H1 (cell line): ENCODE measurements around the gene AUH. TPM values are rescaled to one million over a fixed set of nuclear protein-coding genes. Genes with fewer than 3 reads are reported as not detected.

Source experiments
- CTCF ChIA-PET: fragments of 300-600 bp; sonication (Branson Sonifier 250); formaldehyde crosslinking; loops from one replicate; lab custom pipeline; 2021; ENCODE audit not compliant: partially characterized antibody; lab: Charles Lee
- POLR2A ChIA-PET: fragments of 300-600 bp; sonication (Branson Sonifier 250); formaldehyde crosslinking; loops from one replicate; lab custom pipeline; 2021; ENCODE audit warnings: inconsistent platforms; ENCODE audit not compliant: partially characterized antibody; lab: Charles Lee
- DNase-seq, 2 experiments: peaks; one replicate each; pipeline versions ENCODE4 v3.0.0 to v3.0.0-alpha.2; 2010 to 2022; ENCODE audit warnings: low spot score in 2 of 2, low read depth in 1 of 2, mixed read lengths in 1 of 2
- FAIRE-seq: peaks from 2 replicates; lab custom pipeline; 2011; peaks lifted over from hg19 to GRCh38; lab: Jason Lieb, UNC
- H2AFZ ChIP-seq: 2 replicates; pipeline ENCODE4 v1.8.1; 2012; ENCODE audit warnings: low read length, inconsistent platforms
- H2AK5ac ChIP-seq: 2 replicates; pipeline ENCODE4 v1.6.1; 2013; ENCODE audit warnings: low read depth, low read length
- H2BK120ac ChIP-seq: replicated peaks from 2 replicates; pipeline ENCODE3; 2013; ENCODE audit warnings: low read depth, low read length, inconsistent platforms
- H2BK12ac ChIP-seq: 2 replicates; pipeline ENCODE4 v1.6.1; 2013; ENCODE audit warnings: low read depth, low read length
- H2BK15ac ChIP-seq: 2 replicates; pipeline ENCODE4 v1.6.1; 2013; ENCODE audit warnings: low read length
- H2BK20ac ChIP-seq: 2 replicates; pipeline ENCODE4 v1.6.1; 2013; ENCODE audit warnings: low read length
- H2BK5ac ChIP-seq: 2 replicates; pipeline ENCODE4 v1.6.1; 2013; ENCODE audit warnings: low read depth, low read length
- H3K14ac ChIP-seq: 2 replicates; pipeline ENCODE4 v1.6.1; 2013; ENCODE audit warnings: inconsistent platforms; ENCODE audit not compliant: insufficient read length
- H3K18ac ChIP-seq: 2 replicates; pipeline ENCODE4 v1.6.1; 2013; ENCODE audit warnings: low read length; ENCODE audit errors: extremely low read depth
- H3K23ac ChIP-seq: 2 replicates; pipeline ENCODE4 v1.6.1; 2013; ENCODE audit warnings: inconsistent platforms; ENCODE audit not compliant: insufficient read length
- H3K23me2 ChIP-seq: 2 replicates; pipeline ENCODE4 v1.6.1; 2013; ENCODE audit warnings: low read depth, low read length
- H3K27ac ChIP-seq: 2 replicates; pipeline ENCODE4 v1.6.1; 2011; ENCODE audit warnings: low read depth, low read length, inconsistent platforms
- H3K27me3 ChIP-seq, 4 experiments: replicated peaks in 1 of 4; 1 replicate in 1 of 4; 2 replicates in 3 of 4; pipeline versions ENCODE4 v1.6.1 to v1.8.1; 2011 to 2013; ENCODE audit warnings: low read length in 3 of 4, mild to moderate bottlenecking in 3 of 4, inconsistent platforms in 2 of 4, mixed read lengths in 2 of 4, moderate library complexity in 1 of 4; ENCODE audit not compliant: control insufficient read depth in 3 of 4, insufficient read depth in 3 of 4; ENCODE audit errors: extremely low read depth in 1 of 4
- H3K36me3 ChIP-seq, 4 experiments: 2 replicates each; pipeline versions ENCODE4 v1.6.1 to v1.8.1; 2011 to 2013; ENCODE audit warnings: mild to moderate bottlenecking in 4 of 4, low read length in 3 of 4, moderate library complexity in 2 of 4, control low read depth in 1 of 4, inconsistent platforms in 1 of 4; ENCODE audit not compliant: insufficient read depth in 4 of 4, control insufficient read depth in 2 of 4
- H3K4ac ChIP-seq: replicated peaks from 2 replicates; pipeline ENCODE3; 2013; ENCODE audit warnings: low read length, low read depth, mixed read lengths, inconsistent platforms; ENCODE audit not compliant: insufficient read length
- H3K4me1 ChIP-seq, 4 experiments: replicated peaks in 1 of 4; 1 replicate in 1 of 4; 2 replicates in 3 of 4; pipeline versions ENCODE4 v1.6.1 to v1.8.1; 2011 to 2013; ENCODE audit warnings: low read length in 3 of 4, inconsistent platforms in 2 of 4, mixed read lengths in 1 of 4; ENCODE audit not compliant: insufficient read depth in 4 of 4, control insufficient read depth in 3 of 4
- H3K4me2 ChIP-seq, 2 experiments: 2 replicates each; pipeline versions ENCODE4 v1.6.1 to v1.8.1; 2011 to 2013; ENCODE audit warnings: low read depth in 2 of 2, low read length in 2 of 2, control low read depth in 1 of 2, inconsistent platforms in 1 of 2, mild to moderate bottlenecking in 1 of 2; ENCODE audit not compliant: insufficient read depth in 1 of 2
- H3K4me3 ChIP-seq, 4 experiments: fragments of 200-600, 300-600 bp in 1 of 4; sonication (generic), shearing (Covaris generic), sonication (Bioruptor Twin) in 1 of 4; 2 replicates each; pipeline versions ENCODE4 v1.5.1 to v1.8.1; 2011 to 2016; ENCODE audit warnings: low read length in 4 of 4, low read depth in 3 of 4, control low read depth in 2 of 4, inconsistent platforms in 2 of 4, mild to moderate bottlenecking in 2 of 4, mixed read lengths in 1 of 4, moderate library complexity in 1 of 4; ENCODE audit not compliant: insufficient read depth in 2 of 4; ENCODE audit errors: extremely low read depth in 1 of 4
- H3K56ac ChIP-seq: replicated peaks from 2 replicates; pipeline ENCODE3; 2013; ENCODE audit warnings: low read depth, mild to moderate bottlenecking, mixed read lengths, low read length, inconsistent platforms; ENCODE audit not compliant: insufficient read length
- H3K79me1 ChIP-seq: 2 replicates; pipeline ENCODE4 v1.6.1; 2013; ENCODE audit warnings: low read depth, low read length, control low read depth
- H3K79me2 ChIP-seq, 2 experiments: 2 replicates each; pipeline versions ENCODE4 v1.6.1 to v1.8.1; 2012 to 2013; ENCODE audit warnings: low read length in 2 of 2, mild to moderate bottlenecking in 2 of 2, inconsistent platforms in 1 of 2; ENCODE audit not compliant: insufficient read depth in 2 of 2, control insufficient read depth in 1 of 2
- H3K9ac ChIP-seq, 4 experiments: replicated peaks in 1 of 4; 1 replicate in 1 of 4; 2 replicates in 3 of 4; pipeline versions ENCODE4 v1.6.1 to v1.8.1; 2011 to 2013; ENCODE audit warnings: low read depth in 3 of 4, low read length in 3 of 4, control low read depth in 2 of 4, mild to moderate bottlenecking in 2 of 4, moderate library complexity in 2 of 4, inconsistent platforms in 1 of 4; ENCODE audit errors: extremely low read depth in 1 of 4
- H3K9me3 ChIP-seq, 2 experiments: 2 replicates each; pipeline versions ENCODE4 v1.6.1 to v1.8.1; 2012 to 2013; ENCODE audit warnings: mild to moderate bottlenecking in 2 of 2, moderate library complexity in 2 of 2, control low read depth in 1 of 2, inconsistent platforms in 1 of 2, low read depth in 1 of 2, low read length in 1 of 2, mixed read lengths in 1 of 2; ENCODE audit not compliant: insufficient read depth in 2 of 2
- H4K20me1 ChIP-seq, 2 experiments: replicated peaks in 1 of 2; 2 replicates each; pipeline versions ENCODE3 to v1.8.1; 2011 to 2013; ENCODE audit warnings: inconsistent platforms in 2 of 2, low read length in 2 of 2, mild to moderate bottlenecking in 1 of 2; ENCODE audit not compliant: insufficient read depth in 2 of 2, control insufficient read depth in 1 of 2
- H4K5ac ChIP-seq: 2 replicates; pipeline ENCODE4 v1.6.1; 2013; ENCODE audit warnings: low read length, low read depth, mixed read lengths, inconsistent platforms; ENCODE audit not compliant: insufficient read length
- H4K8ac ChIP-seq: 2 replicates; pipeline ENCODE4 v1.8.0; 2013; ENCODE audit warnings: mild to moderate bottlenecking, moderate library complexity, low read length, inconsistent platforms; ENCODE audit not compliant: insufficient read depth; ENCODE audit errors: extremely low read depth
- H4K91ac ChIP-seq: replicated peaks from 2 replicates; pipeline ENCODE3; 2013; ENCODE audit warnings: low read length, mixed read lengths, inconsistent platforms; ENCODE audit not compliant: insufficient read length
- CHD2 ChIP-seq: IDR thresholded peaks from 2 replicates; pipeline ENCODE4 v1.6.1; 2012; ENCODE audit warnings: low read length, improper control_type of control experiment
- KDM1A ChIP-seq: fragments of 200-600, 300-600 bp; sonication (generic); IDR thresholded peaks from 2 replicates; pipeline ENCODE4 v1.7.1; 2016; ENCODE audit warnings: mild to moderate bottlenecking, low read length, borderline replicate concordance
- KDM5A ChIP-seq: fragments of 200-600 bp; IDR thresholded peaks from 2 replicates; pipeline ENCODE4 v1.7.1; 2012; ENCODE audit warnings: mild to moderate bottlenecking, low read length, inconsistent platforms, mixed read lengths
- NANOG ChIP-seq: IDR thresholded peaks from 2 replicates; pipeline ENCODE4 v1.6.1; 2011; ENCODE audit warnings: low read length, low read depth, mild to moderate bottlenecking, inconsistent platforms; ENCODE audit not compliant: insufficient read depth, poor library complexity, severe bottlenecking
- POU5F1 ChIP-seq: IDR thresholded peaks from 2 replicates; pipeline ENCODE4 v1.6.1; 2011; ENCODE audit warnings: low read depth, mild to moderate bottlenecking, low read length, moderate library complexity
- RBBP5 ChIP-seq: IDR thresholded peaks from 2 replicates; pipeline ENCODE4 v1.7.1; 2012; ENCODE audit warnings: low read depth, mild to moderate bottlenecking, inconsistent platforms, low read length, moderate library complexity, borderline replicate concordance
- RNF2 ChIP-seq: fragments of 200-900, 300-1000 bp; sonication (generic); IDR thresholded peaks from 2 replicates; pipeline ENCODE4 v1.7.1; 2016; ENCODE audit warnings: borderline replicate concordance, low read depth, mild to moderate bottlenecking, antibody characterized with exemption, low read length; ENCODE audit not compliant: poor library complexity, severe bottlenecking; ENCODE audit errors: missing control alignments
- RXRA ChIP-seq: IDR thresholded peaks from 2 replicates; pipeline ENCODE4 v1.6.1; 2011; ENCODE audit warnings: low read depth, mild to moderate bottlenecking, low read length, moderate library complexity; ENCODE audit not compliant: insufficient read depth
- SP1 ChIP-seq: IDR thresholded peaks from 2 replicates; pipeline ENCODE4 v1.6.1; 2011; ENCODE audit warnings: low read depth, low read length
- SP4 ChIP-seq: IDR thresholded peaks from 2 replicates; pipeline ENCODE4 v1.6.1; 2012; ENCODE audit warnings: low read length, inconsistent platforms
- SUZ12 ChIP-seq: fragments of 200-600 bp; sonication (generic); IDR thresholded peaks from 2 replicates; pipeline ENCODE4 v1.6.1; 2012; ENCODE audit warnings: mild to moderate bottlenecking, inconsistent platforms, low read length, moderate library complexity, mixed read lengths
- TAF7 ChIP-seq: optimal IDR thresholded peaks from 2 replicates; pipeline ENCODE3; 2011; ENCODE audit warnings: low read depth, mild to moderate bottlenecking, inconsistent platforms, low read length, moderate library complexity, borderline replicate concordance
- TCF12 ChIP-seq: IDR thresholded peaks from 2 replicates; pipeline ENCODE4 v1.6.1; 2011; ENCODE audit warnings: low read depth, mild to moderate bottlenecking, low read length
- WGBS, 2 experiments: shearing (Covaris generic) in 1 of 2; methylation state at CpG; one replicate each; pipeline versions ENCODE4 v1.1.6 to v1.1.7; 2013 to 2015; ENCODE audit warnings: low lambda C conversion rate in 2 of 2, mixed read lengths in 2 of 2, inconsistent platforms in 1 of 2, low coverage in 1 of 2, missing lambda C conversion rate in 1 of 2; ENCODE audit not compliant: insufficient replicate concordance in 2 of 2, insufficient coverage in 1 of 2, insufficient read length in 1 of 2; ENCODE audit errors: extremely low coverage in 1 of 2, missing lambda C conversion rate in 1 of 2; 5-methylcytosine and 5-hydroxymethylcytosine counted together
- polyA plus RNA-seq, 7 experiments: library from polyadenylated mRNA; depleted of rRNA in 3 of 7; stranded (reverse) in 5 of 7; unstranded in 2 of 7; fragments of >200 nt in 5 of 7; fragments of 200-250 nt in 2 of 7; gene quantifications; 1 replicate in 5 of 7; 2 replicates in 1 of 7; 4 replicates in 1 of 7; pipeline versions ENCODE4 v1.2.1 to v1.2.3, GENCODE V29; 2011 to 2013; ENCODE audit warnings: missing spikeins in 2 of 7, mixed read lengths in 2 of 7
- total RNA-seq: library from RNA; stranded (reverse); fragmentation: NEBNext Ultra II Directional; extraction: Animal tissue kit (Norgen Biotek cat#: 25700); gene quantifications from 2 replicates; pipeline ENCODE4 v1.2.1, GENCODE V29; 2021
- TF ChIP-seq, protein P1 (sequence below): IDR thresholded peaks from 2 replicates; pipeline ENCODE4 v1.6.1; 2012; ENCODE audit warnings: inconsistent platforms

The AUH gene
- total and polyA plus RNA-seq, 2 of the 8 experiments (the other 6 are each of a cell fraction or from before 2014, with no cell fraction given): 5.8 to 21.9 TPM

- H3K18ac ChIP-seq: no peak overlapping the region
- H3K4me3 ChIP-seq: no peak overlapping the region
- H2BK120ac ChIP-seq: no peak overlapping the region
- H3K9me3 ChIP-seq: no peaks in the 10 kb centered on the region
- H2AK5ac ChIP-seq: no peak overlapping the region
- H2BK5ac ChIP-seq: no peak overlapping the region
- no peak overlapping the region for H3K14ac ChIP-seq
- peaks cover 0 to 3% (median 0%) of the 10 kb centered on the region in 4 experiments; a peak in 1 of 7 replicates for H3K4me1 ChIP-seq
- DNase-seq: no peak
- no peaks in the 10 kb centered on the region for H3K27me3 ChIP-seq
- H4K20me1 ChIP-seq: no peaks in the 10 kb centered on the region
- H3K23ac ChIP-seq: no peak overlapping the region
- no peak overlapping the region for H4K8ac ChIP-seq
- WGBS, 2 experiments: 89% methylated on average over 5 of the region's 5 CpGs; no CpG with 5 or more reads in 1 of the 2 experiments
- no peaks in the 10 kb centered on the region for H3K23me2 ChIP-seq
- no peak overlapping the region for H3K56ac ChIP-seq
- ChIA-PET POLR2A (no interaction called here), CTCF (interaction anchor here (0.6 kb wide), 1 partner anchor 57 kb away, joined by 3 read pairs; no protein-coding TSS in a partner anchor)
- no peak overlapping the region for H2BK15ac ChIP-seq
- no peaks in the 10 kb centered on the region for H3K79me1 ChIP-seq
- 0 out of 8 replicates have a peak, but pooled peaks cover 0 to 2% (median 0%) of the 10 kb centered on the region in 4 experiments for H3K36me3 ChIP-seq
- no peak overlapping the region for H3K4ac ChIP-seq
- no peak overlapping the region for H2BK12ac ChIP-seq
- no peak for FAIRE-seq
- no peak overlapping the region for H3K4me2 ChIP-seq
- no peak overlapping the region for H4K91ac ChIP-seq
- H3K9ac ChIP-seq: no peak overlapping the region
- no peak overlapping the region for H3K27ac ChIP-seq
- H4K5ac ChIP-seq: no peak overlapping the region
- H2AFZ ChIP-seq: no peak overlapping the region
- no peak overlapping the region for H2BK20ac ChIP-seq
- no peaks in the 10 kb centered on the region for H3K79me2 ChIP-seq
- TF ChIP-seq SP1: no peak
- TF ChIP-seq RBBP5: no peak
- TF ChIP-seq RXRA: no peak
- TF ChIP-seq CHD2: no peak
- TF ChIP-seq, protein P1, sequence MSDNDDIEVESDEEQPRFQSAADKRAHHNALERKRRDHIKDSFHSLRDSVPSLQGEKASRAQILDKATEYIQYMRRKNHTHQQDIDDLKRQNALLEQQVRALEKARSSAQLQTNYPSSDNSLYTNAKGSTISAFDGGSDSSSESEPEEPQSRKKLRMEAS: no peak
- no peak for TF ChIP-seq SP4
- TF ChIP-seq NANOG: no peak
- TF ChIP-seq RNF2: no peak
- TF ChIP-seq SUZ12: no peak
- no peak for TF ChIP-seq TCF12
- no peak for TF ChIP-seq POU5F1
- TF ChIP-seq KDM5A: no peak
- no peak for TF ChIP-seq TAF7
- TF ChIP-seq KDM1A: no peak
Measured at GRCh38 chr9:91211919-91212318, 149.8 kb downstream of the AUH start.
